Ectodermal cell (in vitro differentiated cells): ENCODE results near the gene ZNF836.

ENCODE experiments used
- H3K27ac ChIP-seq: 2 replicates; pipeline ENCODE4 v1.7.0; 2013; ENCODE audit warnings: mild to moderate bottlenecking, low read depth, low read length; ENCODE audit not compliant: insufficient read depth, poor library complexity, severe bottlenecking
- H3K27me3 ChIP-seq: 2 replicates; pipeline ENCODE4 v1.7.0; 2013; ENCODE audit warnings: mild to moderate bottlenecking, low read length; ENCODE audit not compliant: insufficient read depth, control insufficient read depth, poor library complexity, severe bottlenecking
- H3K36me3 ChIP-seq: one replicate; pipeline ENCODE4 v1.7.0; 2013; ENCODE audit warnings: low read length; ENCODE audit not compliant: control insufficient read depth, insufficient read depth
- H3K4me1 ChIP-seq: one replicate; pipeline ENCODE4 v1.7.0; 2013; ENCODE audit warnings: low read length; ENCODE audit not compliant: control insufficient read depth, insufficient read depth
- H3K4me3 ChIP-seq: 2 replicates; pipeline ENCODE4 v1.7.0; 2013; ENCODE audit warnings: low read depth, low read length, control low read depth; ENCODE audit not compliant: insufficient read depth
- H3K9me3 ChIP-seq: 2 replicates; pipeline ENCODE4 v1.7.0; 2013; ENCODE audit warnings: mild to moderate bottlenecking, low read length, moderate library complexity; ENCODE audit not compliant: control insufficient read depth
- WGBS, 2 experiments: methylation state at CpG; one replicate each; pipeline ENCODE4 v1.1.7; 2013; ENCODE audit warnings: missing lambda C conversion rate in 2 of 2; 5-methylcytosine and 5-hydroxymethylcytosine counted together

The ZNF836 gene

GRCh38 chr19:52188822-52189734, 17.7 kb upstream of the ZNF836 start:
- Histone ChIP-seq H3K4me3 (peak overlapping the region; percentile 37), H3K27me3 (no peaks in the 10 kb centered on the region), H3K27ac (peak overlapping the region; percentile 50), H3K9me3 (no peaks in the 10 kb centered on the region), H3K4me1 (peaks cover 11% of the 10 kb centered on the region), H3K36me3 (no peaks in the 10 kb centered on the region)
- 5% methylated on average over 32 of the region's 32 CpGs for WGBS, 2 experiments

GRCh38 chr19:52187407-52187806, 16.0 kb upstream of the ZNF836 start:
- no peak overlapping the region for H3K4me3 ChIP-seq
- H3K9me3 ChIP-seq, result no peaks in the 10 kb centered on the region
- H3K27ac ChIP-seq, result no peak overlapping the region
- H3K36me3 ChIP-seq, result no peaks in the 10 kb centered on the region
- 100% methylated on average over 1 of the region's 1 CpG; no CpG with 5 or more reads in 1 of the 2 experiments for WGBS, 2 experiments
- no peaks in the 10 kb centered on the region for H3K27me3 ChIP-seq
- H3K4me1 ChIP-seq, result peaks cover 11% of the 10 kb centered on the region

GRCh38 chr19:52176574-52176973, 5.2 kb upstream of the ZNF836 start:
- 69 to 79% methylated on average over 10 of the region's 10 CpGs for WGBS, 2 experiments
- no peaks in the 10 kb centered on the region for H3K4me1 ChIP-seq
- H3K9me3 ChIP-seq, result no peaks in the 10 kb centered on the region
- H3K4me3 ChIP-seq, result no peak overlapping the region
- peaks cover under 1% of the 10 kb centered on the region for H3K27me3 ChIP-seq
- no peaks in the 10 kb centered on the region for H3K36me3 ChIP-seq
- H3K27ac ChIP-seq, result no peak overlapping the region

- peaks cover 16% of the 10 kb centered on the region for H3K27me3 ChIP-seq
- H3K27ac ChIP-seq, result no peak overlapping the region
- WGBS, 2 experiments, result 87 to 94% methylated on average over 1 of the region's 1 CpG
- H3K4me3 ChIP-seq, result no peak overlapping the region
- H3K9me3 ChIP-seq, result no peaks in the 10 kb centered on the region
- H3K4me1 ChIP-seq, result no peaks in the 10 kb centered on the region
- H3K36me3 ChIP-seq, result no peaks in the 10 kb centered on the region
These were observed 926 bp upstream of the ZNF836 start for GRCh38 chr19:52172347-52172746.

- Histone ChIP-seq H3K27me3 (peaks cover 16% of the 10 kb centered on the region), H3K9me3 (no peaks in the 10 kb centered on the region), H3K4me1 (no peaks in the 10 kb centered on the region), H3K4me3 (peak overlapping the region; percentile 79), H3K36me3 (no peaks in the 10 kb centered on the region), H3K27ac (no peak overlapping the region)
- 0 to 1% methylated on average over 22 of the region's 22 CpGs for WGBS, 2 experiments
These were observed 529 bp downstream of the ZNF836 start for GRCh38 chr19:52170863-52171320.

GRCh38 chr19:52170304-52170703, 1.1 kb downstream of the ZNF836 start:
- Histone ChIP-seq H3K27ac (no peak overlapping the region), H3K27me3 (peaks cover 16% of the 10 kb centered on the region), H3K9me3 (no peaks in the 10 kb centered on the region), H3K4me3 (peak overlapping the region; percentile 79), H3K4me1 (no peaks in the 10 kb centered on the region), H3K36me3 (no peaks in the 10 kb centered on the region)
- WGBS, 2 experiments, result 13 to 14% methylated on average over 5 of the region's 5 CpGs

- H3K36me3 ChIP-seq, result peaks cover 11% of the 10 kb centered on the region
- WGBS, 2 experiments, result 94 to 95% methylated on average over 15 of the region's 15 CpGs
These were observed 15.6 kb downstream of the ZNF836 start for GRCh38 chr19:52155596-52156359.

GRCh38 chr19:52148256-52148655, 23.2 kb downstream of the ZNF836 start:
- Histone ChIP-seq H3K4me1 (no peaks in the 10 kb centered on the region), H3K36me3 (no peaks in the 10 kb centered on the region), H3K27ac (no peak overlapping the region), H3K27me3 (no peaks in the 10 kb centered on the region), H3K4me3 (no peak overlapping the region), H3K9me3 (peaks cover 5% of the 10 kb centered on the region)

More at GRCh38 chr19:52155596-52156359, 15.6 kb downstream of the ZNF836 start:
- Histone ChIP-seq H3K4me1 (no peaks in the 10 kb centered on the region), H3K27me3 (no peaks in the 10 kb centered on the region), H3K4me3 (no peak overlapping the region), H3K27ac (no peak overlapping the region), H3K9me3 (peaks cover 3% of the 10 kb centered on the region)

- no peaks in the 10 kb centered on the region for H3K9me3 ChIP-seq
- H3K4me3 ChIP-seq, result no peak overlapping the region
- H3K27me3 ChIP-seq, result no peaks in the 10 kb centered on the region
- no peaks in the 10 kb centered on the region for H3K36me3 ChIP-seq
- WGBS, 2 experiments, result 76 to 82% methylated on average over 3 of the region's 3 CpGs
- no peaks in the 10 kb centered on the region for H3K4me1 ChIP-seq
- no peak overlapping the region for H3K27ac ChIP-seq
These were observed 29.3 kb downstream of the ZNF836 start for GRCh38 chr19:52142001-52142595.

- Histone ChIP-seq H3K27me3 (no peaks in the 10 kb centered on the region), H3K36me3 (peaks cover 5% of the 10 kb centered on the region), H3K4me1 (no peaks in the 10 kb centered on the region), H3K4me3 (no peak overlapping the region), H3K9me3 (no peaks in the 10 kb centered on the region), H3K27ac (no peak overlapping the region)
- WGBS, 2 experiments, result 93% methylated on average over 2 of the region's 2 CpGs
These were observed 30.2 kb downstream of the ZNF836 start for GRCh38 chr19:52141203-52141602.
